SK-N-MC (cell line): ENCODE measurements around the gene RND3.

ENCODE experiments used
- EZH2 ChIP-seq: fragments of 200-600 bp; sonication (generic); IDR thresholded peaks from one replicate; pipeline ENCODE4 v1.6.1; 2017; ENCODE audit warnings: antibody characterized with exemption
- FOXP2 ChIP-seq: optimal IDR thresholded peaks from 2 replicates; pipeline ENCODE3; 2011; ENCODE audit warnings: mild to moderate bottlenecking, moderate library complexity; ENCODE audit not compliant: insufficient read depth; ENCODE audit errors: extremely low read length, control extremely low read depth
- POLR2AphosphoS5 ChIP-seq: IDR thresholded peaks from 2 replicates; pipeline ENCODE4 v1.6.1; 2012; ENCODE audit warnings: mild to moderate bottlenecking, low read depth, low read length, borderline replicate concordance

GRCh38 chr2:150531591-150531990 lies 44.1 kb upstream of the RND3 start:
- TF ChIP-seq EZH2 (no peak), POLR2AphosphoS5 (no peak), FOXP2 (no peak)
